OCI-LY7 (cell line): ENCODE results near the gene ACSF2. TPM values are rescaled to one million over a fixed set of nuclear protein-coding genes. Genes with fewer than 3 reads are reported as not detected.

ENCODE experiments used
- BruUV-seq: library from RNA; stranded (reverse); fragments of 400-500 nt; replicated peaks from 2 replicates; lab custom pipeline; 2021; lab: Mats Ljungman, UMichigan
- CTCF ChIA-PET: fragments of 300-600 bp; sonication (Branson Sonifier 250); formaldehyde crosslinking; loops from one replicate; lab custom pipeline; 2022; ENCODE audit warnings: antibody characterized with exemption; ENCODE audit not compliant: unreplicated experiment; lab: Charles Lee
- POLR2A ChIA-PET: fragments of 300-600 bp; sonication (Branson Sonifier 250); formaldehyde crosslinking; loops from one replicate; lab custom pipeline; 2022; ENCODE audit warnings: antibody characterized with exemption; lab: Charles Lee
- DNase-seq: peaks from one replicate; pipeline ENCODE4 v3.0.0-alpha.2; 2015; ENCODE audit warnings: low spot score
- H2AFZ ChIP-seq: fragments of 200-600 bp; sonication (generic), shearing (Covaris generic); 2 replicates; pipeline ENCODE4 v1.6.1; 2014; ENCODE audit warnings: mild to moderate bottlenecking, antibody characterized with exemption, low read length, moderate library complexity
- H3K27ac ChIP-seq: fragments of 200-600 bp; sonication (generic); 2 replicates; pipeline ENCODE4 v1.5.1; 2014; ENCODE audit warnings: mixed run types, low read depth, mild to moderate bottlenecking, moderate library complexity, low read length, inconsistent platforms; ENCODE audit not compliant: poor library complexity, severe bottlenecking
- H3K36me3 ChIP-seq: fragments of 200-600 bp; sonication (generic); 2 replicates; pipeline ENCODE4 v1.6.1; 2014; ENCODE audit warnings: mild to moderate bottlenecking, antibody characterized with exemption, low read length, moderate library complexity, mixed read lengths; ENCODE audit not compliant: insufficient read depth
- H3K4me1 ChIP-seq: fragments of 200-600 bp; sonication (generic); 2 replicates; pipeline ENCODE4 v1.5.1; 2014; ENCODE audit warnings: mild to moderate bottlenecking, low read length; ENCODE audit not compliant: insufficient read depth, poor library complexity, severe bottlenecking
- H3K4me2 ChIP-seq: fragments of 200-600 bp; sonication (generic); 2 replicates; pipeline ENCODE4 v1.6.1; 2014; ENCODE audit warnings: mild to moderate bottlenecking, low read length
- H3K4me3 ChIP-seq: fragments of 200-600 bp; sonication (generic); 2 replicates; pipeline ENCODE4 v1.5.1; 2014; ENCODE audit warnings: mild to moderate bottlenecking, low read depth, low read length; ENCODE audit not compliant: poor library complexity, severe bottlenecking
- H3K79me2 ChIP-seq: fragments of 200-600 bp; sonication (generic); 2 replicates; pipeline ENCODE4 v1.6.1; 2016; ENCODE audit warnings: low read depth, mild to moderate bottlenecking, low read length, moderate library complexity, mixed read lengths; ENCODE audit not compliant: insufficient read depth
- H3K9me2 ChIP-seq: fragments of 200-600 bp; sonication (generic); 2 replicates; pipeline ENCODE4 v1.6.1; 2016; ENCODE audit warnings: mild to moderate bottlenecking, low read length, mixed read lengths; ENCODE audit not compliant: insufficient read depth
- H3K9me3 ChIP-seq: fragments of 200-600 bp; sonication (generic); 2 replicates; pipeline ENCODE4 v1.6.1; 2014; ENCODE audit warnings: mild to moderate bottlenecking, mixed run types, low read length, mixed read lengths
- H4K20me1 ChIP-seq: fragments of 200-600 bp; sonication (generic); 2 replicates; pipeline ENCODE4 v1.6.1; 2014; ENCODE audit warnings: mild to moderate bottlenecking, antibody characterized with exemption, low read length, moderate library complexity, mixed read lengths; ENCODE audit not compliant: insufficient read depth
- EZH2phosphoT487 ChIP-seq: fragments of 200-600 bp; sonication (generic); IDR thresholded peaks from 2 replicates; pipeline ENCODE4 v1.6.1; 2018; ENCODE audit warnings: low read depth, borderline replicate concordance, mild to moderate bottlenecking, mixed run types, antibody characterized with exemption, low read length, moderate library complexity, mixed read lengths
- intact Hi-C: fragments of 100-400 bp; cut with micrococcal nuclease; formaldehyde crosslinking; loops from one replicate; pipeline ENCODE4 v1.10.0; 2022; ENCODE audit not compliant: unreplicated experiment
- total RNA-seq, 2 experiments: library from RNA; depleted of rRNA in 1 of 2; stranded (reverse); fragments of >200 nt in 1 of 2; shearing (Covaris generic) in 1 of 2; gene quantifications; 2 replicates each; pipeline ENCODE4 v1.2.3, GENCODE V29; 2014 to 2022
- TF ChIP-seq, protein P1 (sequence below): fragments of 200-600 bp; sonication (generic); conservative IDR thresholded peaks from 2 replicates; pipeline ENCODE4 v1.5.1; 2014; ENCODE audit warnings: mild to moderate bottlenecking, antibody characterized with exemption, low read length, moderate library complexity, mixed read lengths

The ACSF2 gene
- total RNA-seq, 2 experiments from 2014 or later = 38.6 to 42.7 TPM

DNA sequence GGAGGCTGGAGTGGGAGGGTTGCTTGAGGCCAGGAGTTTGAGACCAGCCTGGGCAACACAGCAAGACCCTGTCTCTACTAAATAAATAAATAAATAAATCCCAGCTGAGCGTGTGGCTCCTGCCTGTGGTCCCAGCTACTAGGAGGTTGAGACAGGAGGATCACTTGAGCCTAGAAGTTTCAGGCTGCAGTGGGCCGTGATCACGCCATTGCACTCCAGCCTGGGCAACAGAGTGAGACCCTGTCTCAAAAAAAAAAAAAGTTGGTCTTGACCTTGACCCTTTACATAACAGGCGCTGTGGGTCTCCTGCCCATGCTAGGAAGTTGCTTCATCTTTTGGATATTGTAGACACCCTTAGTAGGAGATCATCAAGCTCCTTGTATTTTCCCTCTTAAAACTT lies 11.4 kb downstream of the ACSF2 start:
- DNase-seq = no peak
- H3K4me1 ChIP-seq = no peaks in the 10 kb centered on the region
- no peak overlapping the region for H3K4me2 ChIP-seq
- peaks cover 3% of the 10 kb centered on the region; the same call in 1 of the 2 replicates for H3K36me3 ChIP-seq
- intact Hi-C loops = no loop called here
- H3K4me3 ChIP-seq = no peak overlapping the region
- H3K9me3 ChIP-seq = no peaks in the 10 kb centered on the region
- POLR2A ChIA-PET = interaction anchor here (0.6 kb wide), 1 partner anchor 216 kb away, joined by 5 read pairs; no protein-coding TSS in a partner anchor
- CTCF ChIA-PET = interaction anchor here (1.0 kb wide), 1 partner anchor 75 kb away, joined by 4 read pairs; no protein-coding TSS in a partner anchor
- H3K79me2 ChIP-seq = no peaks in the 10 kb centered on the region
- H2AFZ ChIP-seq = no peak overlapping the region
- H3K9me2 ChIP-seq = no peaks in the 10 kb centered on the region
- BruUV-seq = no TSS peak
- H4K20me1 ChIP-seq = no peaks in the 10 kb centered on the region
- H3K27ac ChIP-seq = no peak overlapping the region
- TF ChIP-seq, protein P1, sequence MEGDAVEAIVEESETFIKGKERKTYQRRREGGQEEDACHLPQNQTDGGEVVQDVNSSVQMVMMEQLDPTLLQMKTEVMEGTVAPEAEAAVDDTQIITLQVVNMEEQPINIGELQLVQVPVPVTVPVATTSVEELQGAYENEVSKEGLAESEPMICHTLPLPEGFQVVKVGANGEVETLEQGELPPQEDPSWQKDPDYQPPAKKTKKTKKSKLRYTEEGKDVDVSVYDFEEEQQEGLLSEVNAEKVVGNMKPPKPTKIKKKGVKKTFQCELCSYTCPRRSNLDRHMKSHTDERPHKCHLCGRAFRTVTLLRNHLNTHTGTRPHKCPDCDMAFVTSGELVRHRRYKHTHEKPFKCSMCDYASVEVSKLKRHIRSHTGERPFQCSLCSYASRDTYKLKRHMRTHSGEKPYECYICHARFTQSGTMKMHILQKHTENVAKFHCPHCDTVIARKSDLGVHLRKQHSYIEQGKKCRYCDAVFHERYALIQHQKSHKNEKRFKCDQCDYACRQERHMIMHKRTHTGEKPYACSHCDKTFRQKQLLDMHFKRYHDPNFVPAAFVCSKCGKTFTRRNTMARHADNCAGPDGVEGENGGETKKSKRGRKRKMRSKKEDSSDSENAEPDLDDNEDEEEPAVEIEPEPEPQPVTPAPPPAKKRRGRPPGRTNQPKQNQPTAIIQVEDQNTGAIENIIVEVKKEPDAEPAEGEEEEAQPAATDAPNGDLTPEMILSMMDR = no peak
- TF ChIP-seq EZH2phosphoT487 = no peak

DNA sequence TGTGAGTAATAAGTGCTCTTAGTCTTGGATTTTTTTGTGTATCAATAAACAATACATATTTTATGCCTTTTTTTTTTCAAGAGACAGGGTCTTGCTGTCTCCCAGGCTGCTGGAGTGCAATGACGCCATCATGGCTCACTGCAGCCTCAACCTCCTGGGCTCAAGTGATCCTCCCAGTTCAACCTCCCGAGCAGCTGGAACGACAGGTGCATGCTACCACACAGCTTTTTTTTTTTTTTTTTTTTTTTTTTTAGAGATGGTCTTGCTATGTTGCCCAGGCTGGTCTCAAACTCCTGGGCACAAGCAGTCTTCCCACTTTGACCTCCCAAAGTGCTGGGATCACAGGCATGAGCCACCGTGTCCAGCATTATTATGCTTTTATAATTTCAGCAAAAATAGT lies 13.0 kb downstream of the ACSF2 start:
- no peak overlapping the region for H3K27ac ChIP-seq
- no peaks in the 10 kb centered on the region for H4K20me1 ChIP-seq
- CTCF ChIA-PET = no interaction called here
- DNase-seq = no peak
- POLR2A ChIA-PET = interaction anchor here (0.6 kb wide), 1 partner anchor 55 kb away, joined by 3 read pairs; no protein-coding TSS in a partner anchor
- peaks cover 3% of the 10 kb centered on the region; the same call in 1 of the 2 replicates for H3K36me3 ChIP-seq
- H3K79me2 ChIP-seq = no peaks in the 10 kb centered on the region
- no TSS peak for BruUV-seq
- H3K4me1 ChIP-seq = no peaks in the 10 kb centered on the region
- no peaks in the 10 kb centered on the region for H3K9me3 ChIP-seq
- no peak overlapping the region for H3K4me2 ChIP-seq
- no peak for TF ChIP-seq EZH2phosphoT487
- TF ChIP-seq, protein P1 = no peak
- intact Hi-C loops = no loop called here
- H2AFZ ChIP-seq = no peak overlapping the region
- H3K9me2 ChIP-seq = no peaks in the 10 kb centered on the region
- H3K4me3 ChIP-seq = no peak overlapping the region

DNA sequence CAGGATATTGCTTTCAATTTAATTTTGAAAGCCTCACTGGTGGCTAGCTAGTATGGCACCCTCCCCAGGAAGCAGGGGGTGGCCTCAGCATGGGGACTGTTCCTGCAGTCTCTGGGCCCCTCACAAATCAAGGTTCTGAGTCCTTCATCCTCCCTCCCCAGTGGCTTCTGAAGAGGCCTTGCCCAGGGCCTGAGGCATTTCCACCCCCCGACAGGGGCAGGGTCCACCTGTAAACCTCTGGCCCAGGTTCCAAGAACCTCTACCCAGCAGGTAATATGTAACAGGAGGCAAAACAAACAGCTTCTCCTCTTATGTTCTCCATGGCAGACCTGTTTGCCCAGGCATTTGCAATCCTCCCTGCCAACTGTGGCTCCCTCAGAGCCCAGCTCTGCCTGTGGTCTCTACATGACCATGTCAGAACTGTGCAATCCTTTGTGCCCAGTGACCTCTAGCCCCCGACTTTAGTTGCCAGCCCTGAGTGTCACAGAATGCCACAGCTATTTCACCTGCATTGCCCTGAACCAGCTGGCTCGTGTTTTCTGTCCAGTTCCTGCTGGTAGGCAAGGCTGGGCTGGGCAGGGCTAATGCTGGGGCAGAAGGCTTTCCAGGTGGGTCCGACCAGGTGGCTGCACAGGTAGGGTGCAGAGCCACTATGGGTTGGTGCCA lies 14.3 kb downstream of the ACSF2 start:
- no peaks in the 10 kb centered on the region for H3K79me2 ChIP-seq
- BruUV-seq = no TSS peak

More for the DNA sequence above, 14.3 kb downstream of the ACSF2 start:
- no peak overlapping the region for H2AFZ ChIP-seq
- intact Hi-C loops = no loop called here
- H4K20me1 ChIP-seq = no peaks in the 10 kb centered on the region
- no peaks in the 10 kb centered on the region for H3K9me2 ChIP-seq
- H3K27ac ChIP-seq = no peak overlapping the region
- H3K4me2 ChIP-seq = no peak overlapping the region
- no peak for DNase-seq
- H3K4me1 ChIP-seq = no peaks in the 10 kb centered on the region
- H3K9me3 ChIP-seq = no peaks in the 10 kb centered on the region
- H3K36me3 ChIP-seq = peaks cover 3% of the 10 kb centered on the region; the same call in 1 of the 2 replicates
- ChIA-PET POLR2A (no interaction called here), CTCF (no interaction called here)
- H3K4me3 ChIP-seq = no peak overlapping the region
- TF ChIP-seq EZH2phosphoT487 = no peak
- TF ChIP-seq, protein P1 = no peak
